ENCODE measurements around the gene NSUN3.

Gene NSUN3

DNA sequence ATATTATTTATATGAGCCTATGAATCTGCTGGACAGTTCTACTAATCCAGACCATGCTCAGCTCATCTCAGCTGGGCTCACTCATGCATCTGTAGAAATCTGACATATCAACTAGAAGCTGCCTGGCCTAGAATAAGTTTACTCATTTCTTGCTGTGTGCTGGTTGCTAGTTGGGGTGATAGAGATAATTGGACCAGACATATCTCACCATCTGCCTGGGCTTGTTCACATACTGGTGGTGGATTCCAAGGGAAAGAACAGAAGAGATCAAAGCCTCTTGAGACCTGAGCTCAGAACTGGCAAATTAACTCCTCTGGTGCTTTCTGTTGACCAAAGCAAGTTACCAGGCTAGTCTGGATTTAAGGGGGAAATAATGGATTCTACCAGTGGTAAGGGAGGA, 109.1 kb downstream of the NSUN3 start:
- H3K4me1 ChIP-seq (ENCODE audit: control insufficient read depth, insufficient read depth, low read length), result peaks cover 6% of the 10 kb centered on the region
- no peaks in the 10 kb centered on the region for H3K9me3 ChIP-seq (replicated peaks; ENCODE audit: low read length)
- H3K4me3 ChIP-seq (ENCODE audit: low read length), result no peak overlapping the region
- H3K4me2 ChIP-seq (ENCODE audit: low read length), result no peak overlapping the region
- H3K9ac ChIP-seq (ENCODE audit: low read depth, low read length), result no peak overlapping the region
- H3K27me3 ChIP-seq (ENCODE audit: control insufficient read depth, insufficient read depth, low read length), result peaks cover 3% of the 10 kb centered on the region
- no peaks in the 10 kb centered on the region for H3K36me3 ChIP-seq (ENCODE audit: insufficient read depth, low read length)

- H3K27me3 ChIP-seq (ENCODE audit: control insufficient read depth, insufficient read depth, low read length), result peaks cover 3% of the 10 kb centered on the region
- no peaks in the 10 kb centered on the region for H3K9me3 ChIP-seq (replicated peaks; ENCODE audit: low read length)
- H3K4me1 ChIP-seq (ENCODE audit: control insufficient read depth, insufficient read depth, low read length), result peaks cover 6% of the 10 kb centered on the region
- H3K4me3 ChIP-seq (ENCODE audit: low read length), result no peak overlapping the region
- no peak overlapping the region for H3K4me2 ChIP-seq (ENCODE audit: low read length)
- no peaks in the 10 kb centered on the region for H3K36me3 ChIP-seq (ENCODE audit: insufficient read depth, low read length)
- H3K9ac ChIP-seq (ENCODE audit: low read depth, low read length), result no peak overlapping the region
These were observed 109.9 kb downstream of the NSUN3 start for GRCh38 chr3:94172695-94173310.

- Histone ChIP-seq H3K27me3 (ENCODE audit: control insufficient read depth, insufficient read depth, low read length) (peaks cover 3% of the 10 kb centered on the region), H3K4me2 (ENCODE audit: low read length) (no peak overlapping the region), H3K4me1 (ENCODE audit: control insufficient read depth, insufficient read depth, low read length) (peaks cover 6% of the 10 kb centered on the region), H3K9ac (ENCODE audit: low read depth, low read length) (no peak overlapping the region), H3K9me3 (replicated peaks; ENCODE audit: low read length) (no peaks in the 10 kb centered on the region), H3K4me3 (ENCODE audit: low read length) (no peak overlapping the region), H3K36me3 (ENCODE audit: insufficient read depth, low read length) (no peaks in the 10 kb centered on the region)
These were observed 111.0 kb downstream of the NSUN3 start for GRCh38 chr3:94173673-94174434.

- Histone ChIP-seq H3K36me3 (ENCODE audit: insufficient read depth, low read length) (no peaks in the 10 kb centered on the region), H3K4me1 (ENCODE audit: control insufficient read depth, insufficient read depth, low read length) (peaks cover 6% of the 10 kb centered on the region), H3K4me3 (ENCODE audit: low read length) (no peak overlapping the region), H3K27me3 (ENCODE audit: control insufficient read depth, insufficient read depth, low read length) (no peaks in the 10 kb centered on the region), H3K4me2 (ENCODE audit: low read length) (no peak overlapping the region), H3K9me3 (replicated peaks; ENCODE audit: low read length) (no peaks in the 10 kb centered on the region), H3K9ac (ENCODE audit: low read depth, low read length) (no peak overlapping the region)
These were observed 112.8 kb downstream of the NSUN3 start for GRCh38 chr3:94175677-94176076.

GRCh38 chr3:94176988-94177745, 114.3 kb downstream of the NSUN3 start:
- Histone ChIP-seq H3K27me3 (ENCODE audit: control insufficient read depth, insufficient read depth, low read length) (no peaks in the 10 kb centered on the region), H3K9me3 (replicated peaks; ENCODE audit: low read length) (no peaks in the 10 kb centered on the region), H3K9ac (ENCODE audit: low read depth, low read length) (no peak overlapping the region), H3K4me2 (ENCODE audit: low read length) (no peak overlapping the region), H3K36me3 (ENCODE audit: insufficient read depth, low read length) (no peaks in the 10 kb centered on the region), H3K4me1 (ENCODE audit: control insufficient read depth, insufficient read depth, low read length) (peaks cover 6% of the 10 kb centered on the region), H3K4me3 (ENCODE audit: low read length) (no peak overlapping the region)

Data from skeletal muscle satellite cell (primary cell).